Hematopoietic multipotent progenitor cell treated with erythropoietin and hydrocortisone succinate and interleukin-3 and kit ligand, for 4 days (in vitro differentiated cells): ENCODE measurements around the gene SPATA22.
"Not testable (repeated sequence)": the region's sequence is repeated elsewhere in the genome, so short reads cannot be mapped to it uniquely, and the experiment has no call there.

Experiments used
- DNase-seq: peaks from one replicate; pipeline ENCODE4 v3.0.0-alpha.2; 2015

Gene SPATA22

GRCh38 chr17:3469529-3469928, 2.1 kb downstream of the SPATA22 start:
- DNase-seq = no peak

GRCh38 chr17:3466355-3466754, 5.3 kb downstream of the SPATA22 start:
- not testable (repeated sequence) for DNase-seq

GRCh38 chr17:3448059-3448665, 23.5 kb downstream of the SPATA22 start:
- DNase-seq = peak; percentile 6

GRCh38 chr17:3447625-3448024, 24.0 kb downstream of the SPATA22 start:
- peak; percentile 59 for DNase-seq

GRCh38 chr17:3440451-3440850, 31.2 kb downstream of the SPATA22 start:
- no peak for DNase-seq

GRCh38 chr17:3438368-3438767, 33.3 kb downstream of the SPATA22 start:
- DNase-seq = no peak

- DNase-seq = no peak
These were observed 37.9 kb downstream of the SPATA22 start, which contains the start of gene OR1E2 for GRCh38 chr17:3433741-3434140. OR1E2 (minus strand) TSS chr17:3433841; CDS start chr17:3433841, 0 bp downstream.

- peak; percentile 82 for DNase-seq
These were observed 38.4 kb downstream of the SPATA22 start for GRCh38 chr17:3433215-3433614.

- no peak for DNase-seq
These were observed 53.4 kb downstream of the SPATA22 start for GRCh38 chr17:3418222-3418621.

- DNase-seq = no peak
These were observed 56.0 kb downstream of the SPATA22 start for GRCh38 chr17:3415610-3416009.

GRCh38 chr17:3412216-3412615, 59.4 kb downstream of the SPATA22 start:
- not testable (repeated sequence) for DNase-seq

- DNase-seq = no peak
These were observed 60.5 kb downstream of the SPATA22 start, which contains the start of gene OR3A3 for GRCh38 chr17:3411070-3411469. OR3A3 (plus strand) TSS chr17:3411370.

- DNase-seq = not testable (repeated sequence)
These were observed 67.8 kb downstream of the SPATA22 start for GRCh38 chr17:3403856-3404255.

- no peak for DNase-seq
These were observed 69.8 kb downstream of the SPATA22 start for GRCh38 chr17:3401786-3402185.

- peak; percentile 7 for DNase-seq
These were observed 71.6 kb downstream of the SPATA22 start for GRCh38 chr17:3400055-3400454.

GRCh38 chr17:3398310-3398709, 73.3 kb downstream of the SPATA22 start, which contains the start of gene OR1E1:
OR1E1 (minus strand) TSS chr17:3398410; CDS start chr17:3398410, 0 bp downstream.
- DNase-seq = no peak

- DNase-seq = peak; percentile 49
These were observed 73.8 kb downstream of the SPATA22 start for GRCh38 chr17:3397801-3398200.
